Colonic mucosa (tissue), 4 donors: Measurements from ENCODE around the gene PMFBP1. TPM values are rescaled to one million over a fixed set of nuclear protein-coding genes. Genes with fewer than 3 reads are reported as not detected.

Experiments used
- DNase-seq: peaks from one replicate; pipeline ENCODE4 v3.0.0-alpha.2; 2020
- H3K27ac ChIP-seq: fragments of 200-600 bp; one replicate; pipeline ENCODE4 v1.8.0; 2021
- H3K27me3 ChIP-seq: fragments of 200-600 bp; one replicate; pipeline ENCODE4 v1.8.0; 2021
- H3K36me3 ChIP-seq: fragments of 200-600 bp; one replicate; pipeline ENCODE4 v1.8.0; 2021
- H3K4me1 ChIP-seq: fragments of 200-600 bp; one replicate; pipeline ENCODE4 v1.8.0; 2021; ENCODE audit warnings: mild to moderate bottlenecking
- H3K4me3 ChIP-seq: fragments of 200-600 bp; one replicate; pipeline ENCODE4 v1.8.0; 2021
- H3K9ac ChIP-seq, 2 donors: one replicate each; pipeline ENCODE4 v1.7.0; 2013; ENCODE audit warnings: control low read depth in 2 of 2, low read depth in 2 of 2, low read length in 2 of 2
- H3K9me3 ChIP-seq: fragments of 200-600 bp; one replicate; pipeline ENCODE4 v1.8.0; 2021
- CTCF ChIP-seq: fragments of 200-600 bp; IDR thresholded peaks from one replicate; pipeline ENCODE4 v1.8.0; 2022; ENCODE audit warnings: antibody characterized with exemption, mild to moderate bottlenecking
- intact Hi-C: fragments of 100-400 bp; cut with DNase I; formaldehyde crosslinking; loops from one replicate; pipeline ENCODE4 v1.14.1; 2022
- total RNA-seq, 2 donors: library from RNA; stranded (reverse); fragmentation: NEBNext Ultra II Directional in 1 of 2; extraction: Animal tissue kit (Norgen Biotek cat#: 25700) in 1 of 2; gene quantifications; one replicate each; pipeline ENCODE4 v1.2.1, GENCODE V29; 2021
- donor health status: healthy.
- donor health status: DM: no; HTN: no; CAD: no.
- donor health status: DM: no; HTN: no; CAD: no.

Gene PMFBP1
- total RNA-seq, 2 donors from 2014 or later: 3.7 to 4.9 TPM

GRCh38 chr16:72134507-72134906 is 37.4 kb downstream of the PMFBP1 start:
- H3K4me1 ChIP-seq: no peaks in the 10 kb centered on the region
- H3K9ac ChIP-seq: no peak overlapping the region
- no peaks in the 10 kb centered on the region for H3K9me3 ChIP-seq
- H3K36me3 ChIP-seq: no peaks in the 10 kb centered on the region
- intact Hi-C loops: no loop called here
- H3K27me3 ChIP-seq: no peaks in the 10 kb centered on the region
- H3K27ac ChIP-seq: no peak overlapping the region
- TF ChIP-seq CTCF: no peak
- no peak for DNase-seq
- H3K4me3 ChIP-seq: no peak overlapping the region

GRCh38 chr16:72132726-72133125 is 39.2 kb downstream of the PMFBP1 start:
- no peaks in the 10 kb centered on the region for H3K36me3 ChIP-seq
- no peak overlapping the region for H3K4me3 ChIP-seq
- no peak overlapping the region for H3K27ac ChIP-seq
- H3K27me3 ChIP-seq: no peaks in the 10 kb centered on the region
- no peak for TF ChIP-seq CTCF
- H3K9ac ChIP-seq: no peak overlapping the region
- intact Hi-C loops: no loop called here
- H3K9me3 ChIP-seq: no peaks in the 10 kb centered on the region
- no peaks in the 10 kb centered on the region for H3K4me1 ChIP-seq
- DNase-seq: no peak

- Histone ChIP-seq H3K9ac (no peak overlapping the region), H3K36me3 (no peaks in the 10 kb centered on the region), H3K9me3 (no peaks in the 10 kb centered on the region), H3K4me3 (no peak overlapping the region), H3K4me1 (no peaks in the 10 kb centered on the region), H3K27ac (no peak overlapping the region), H3K27me3 (no peaks in the 10 kb centered on the region)
- no peak for TF ChIP-seq CTCF
- DNase-seq: no peak
- intact Hi-C loops: no loop called here
These were observed 40.9 kb downstream of the PMFBP1 start for GRCh38 chr16:72131036-72131435.

- intact Hi-C loops: loop anchor here (5.0 to 10.0 kb wide), 3 partner anchors 115 to 337 kb away; no protein-coding TSS in a partner anchor
- H3K4me1 ChIP-seq: no peaks in the 10 kb centered on the region
- no peaks in the 10 kb centered on the region for H3K27me3 ChIP-seq
- no peak overlapping the region for H3K4me3 ChIP-seq
- H3K9ac ChIP-seq: no peak overlapping the region
- H3K27ac ChIP-seq: no peak overlapping the region
- TF ChIP-seq CTCF: no peak
- no peak for DNase-seq
- H3K36me3 ChIP-seq: no peaks in the 10 kb centered on the region
- H3K9me3 ChIP-seq: no peaks in the 10 kb centered on the region
These were observed 41.8 kb downstream of the PMFBP1 start for GRCh38 chr16:72129976-72130656.

- Histone ChIP-seq H3K4me1 (no peaks in the 10 kb centered on the region), H3K9me3 (no peaks in the 10 kb centered on the region), H3K27ac (no peak overlapping the region), H3K27me3 (no peaks in the 10 kb centered on the region), H3K4me3 (no peak overlapping the region), H3K9ac (no peak overlapping the region), H3K36me3 (no peaks in the 10 kb centered on the region)
- no peak for DNase-seq
- TF ChIP-seq CTCF: no peak
- intact Hi-C loops: loop anchor here (5.0 to 10.0 kb wide), 3 partner anchors 116 to 339 kb away; no protein-coding TSS in a partner anchor
These were observed 43.3 kb downstream of the PMFBP1 start for GRCh38 chr16:72128701-72129100.
